Endothelial cell of umbilical vein (primary cell): ENCODE data around the gene LCLAT1. TPM values are rescaled to one million over a fixed set of nuclear protein-coding genes. Genes with fewer than 3 reads are reported as not detected.

ENCODE experiments used
- BruUV-seq: library from RNA; stranded (reverse); fragments of 400-500 nt; replicated peaks from 2 replicates; lab custom pipeline; 2021; lab: Mats Ljungman, UMichigan
- CTCF ChIA-PET: fragments of 300-600, 350-600 bp; sonication (Branson Sonifier 250); formaldehyde crosslinking; loops from one replicate; lab custom pipeline; 2021; ENCODE audit warnings: antibody characterized with exemption, inconsistent platforms; lab: Charles Lee
- POLR2A ChIA-PET: fragments of 300-600, 350-600 bp; sonication (Branson Sonifier 250); formaldehyde crosslinking; loops from one replicate; lab custom pipeline; 2021; ENCODE audit warnings: antibody characterized with exemption, inconsistent platforms; lab: Charles Lee
- DNase-seq: peaks from one replicate; pipeline ENCODE4 v3.0.0-alpha.2; 2011; ENCODE audit warnings: low read depth, low spot score
- FAIRE-seq: peaks from 2 replicates; lab custom pipeline; 2011; peaks lifted over from hg19 to GRCh38; lab: Jason Lieb, UNC
- H2AFZ ChIP-seq: 2 replicates; pipeline ENCODE4 v1.6.0; 2012; ENCODE audit warnings: low read depth, low read length, control low read depth, inconsistent platforms
- H3K27ac ChIP-seq: 2 replicates; pipeline ENCODE4 v1.5.1; 2011; ENCODE audit warnings: low read depth, mild to moderate bottlenecking, control low read depth, low read length, moderate library complexity; ENCODE audit not compliant: insufficient read depth
- H3K27me3 ChIP-seq, 2 experiments: 2 replicates each; pipeline versions ENCODE4 v1.6.0 to v1.6.1; 2011; ENCODE audit warnings: low read length in 2 of 2, mixed read lengths in 1 of 2; ENCODE audit not compliant: control insufficient read depth in 2 of 2, insufficient read depth in 2 of 2
- H3K36me3 ChIP-seq, 2 experiments: 2 replicates in 1 of 2; 3 replicates in 1 of 2; pipeline ENCODE4 v1.5.1; 2011; ENCODE audit warnings: low read length in 2 of 2, mild to moderate bottlenecking in 1 of 2, moderate library complexity in 1 of 2; ENCODE audit not compliant: control insufficient read depth in 2 of 2, insufficient read depth in 2 of 2; ENCODE audit errors: extremely low read depth in 1 of 2
- H3K4me1 ChIP-seq: 3 replicates; pipeline ENCODE4 v1.5.1; 2011; ENCODE audit warnings: mild to moderate bottlenecking, low read length; ENCODE audit not compliant: control insufficient read depth, insufficient read depth; ENCODE audit errors: extremely low read depth
- H3K4me2 ChIP-seq: 2 replicates; pipeline ENCODE4 v1.6.1; 2011; ENCODE audit warnings: low read length, control low read depth, mixed read lengths; ENCODE audit not compliant: insufficient read depth
- H3K4me3 ChIP-seq, 3 experiments: fragments of 200-600 bp in 1 of 3; sonication (generic), shearing (Covaris generic) in 1 of 3; replicated peaks in 1 of 3; 2 replicates each; pipeline ENCODE4 v1.5.1; 2011 to 2016; ENCODE audit warnings: control low read depth in 3 of 3, low read length in 3 of 3, mild to moderate bottlenecking in 2 of 3, inconsistent platforms in 1 of 3, low read depth in 1 of 3, moderate library complexity in 1 of 3; ENCODE audit not compliant: insufficient read depth in 1 of 3
- H3K79me2 ChIP-seq: 2 replicates; pipeline ENCODE4 v1.6.0; 2012; ENCODE audit warnings: low read length, inconsistent platforms; ENCODE audit not compliant: control insufficient read depth, insufficient read depth
- H3K9ac ChIP-seq: replicated peaks from 2 replicates; pipeline ENCODE3; 2011; ENCODE audit warnings: low read length, control low read depth; ENCODE audit not compliant: insufficient read depth; ENCODE audit errors: extremely low read depth
- H3K9me1 ChIP-seq: replicated peaks from 3 replicates; pipeline ENCODE4 v1.6.0; 2011; ENCODE audit warnings: mild to moderate bottlenecking, low read length; ENCODE audit not compliant: control insufficient read depth, insufficient read depth; ENCODE audit errors: extremely low read depth
- H3K9me3 ChIP-seq: replicated peaks from 2 replicates; pipeline ENCODE4 v1.5.1; 2012; ENCODE audit warnings: low read length, inconsistent platforms; ENCODE audit not compliant: control insufficient read depth, insufficient read depth
- H4K20me1 ChIP-seq: replicated peaks from 2 replicates; pipeline ENCODE3; 2011; ENCODE audit warnings: mild to moderate bottlenecking, low read length; ENCODE audit not compliant: control insufficient read depth, insufficient read depth; ENCODE audit errors: extremely low read depth
- CTCF ChIP-seq, 2 donors: IDR thresholded peaks; 1 replicate in 1 of 2; 2 replicates in 1 of 2; pipeline ENCODE4 v1.5.1; 2011; ENCODE audit warnings: low read length in 2 of 2, mild to moderate bottlenecking in 2 of 2, moderate library complexity in 2 of 2, control low read depth in 1 of 2, inconsistent platforms in 1 of 2, low read depth in 1 of 2; ENCODE audit not compliant: insufficient read depth in 1 of 2; ENCODE audit errors: extremely low read depth in 1 of 2
- EZH2 ChIP-seq: IDR thresholded peaks from 2 replicates; pipeline ENCODE4 v1.6.1; 2012; ENCODE audit warnings: borderline replicate concordance, low read depth, mild to moderate bottlenecking, moderate library complexity, low read length, inconsistent platforms; ENCODE audit not compliant: severe bottlenecking
- FOS ChIP-seq: IDR thresholded peaks from 2 replicates; pipeline ENCODE4 v1.6.1; 2011; ENCODE audit warnings: mild to moderate bottlenecking, low read length, moderate library complexity, borderline replicate concordance; ENCODE audit not compliant: insufficient read depth
- GATA2 ChIP-seq: IDR thresholded peaks from 2 replicates; pipeline ENCODE4 v1.7.0; 2011; ENCODE audit warnings: low read depth, mild to moderate bottlenecking, moderate library complexity, mixed read lengths, low read length; ENCODE audit not compliant: insufficient read length, insufficient read depth
- JUN ChIP-seq: IDR thresholded peaks from 2 replicates; pipeline ENCODE4 v1.6.1; 2011; ENCODE audit warnings: borderline replicate concordance, low read depth; ENCODE audit not compliant: insufficient read length, insufficient read depth
- MYC ChIP-seq: IDR thresholded peaks from one replicate; pipeline ENCODE4 v1.6.1; 2011; ENCODE audit warnings: mild to moderate bottlenecking, low read depth, low read length
- POLR2A ChIP-seq: IDR thresholded peaks from 2 replicates; pipeline ENCODE4 v1.6.1; 2012; ENCODE audit warnings: low read depth, mild to moderate bottlenecking, control low read depth, low read length
- POLR2AphosphoS5 ChIP-seq: IDR thresholded peaks from 2 replicates; pipeline ENCODE4 v1.6.1; 2012; ENCODE audit warnings: low read depth, mild to moderate bottlenecking, control low read depth, low read length, moderate library complexity; ENCODE audit not compliant: insufficient read depth
- dilution Hi-C: fragments of 300-500 bp; cut with MboI; formaldehyde crosslinking; loops from one replicate; pipeline ENCODE4 v1.15.0; 2019; ENCODE audit warnings: low sequenced_read_pairs; ENCODE audit not compliant: extremely low pct_ligation_motif_present
- intact Hi-C: fragments of 100-400 bp; cut with micrococcal nuclease; formaldehyde crosslinking; loops from one replicate; pipeline ENCODE4 v1.10.0; 2022
- polyA plus RNA-seq, 4 experiments: library from polyadenylated mRNA; depleted of rRNA in 3 of 4; stranded (reverse) in 3 of 4; unstranded in 1 of 4; fragments of >200 nt; gene quantifications; 2 replicates each; pipeline versions ENCODE4 v1.2.1 to v1.2.3, GENCODE V29; 2011 to 2012; ENCODE audit warnings: missing spikeins in 1 of 4
- total RNA-seq: library from RNA; stranded (reverse); gene quantifications from 2 replicates; pipeline ENCODE4 v1.2.3, GENCODE V29; 2021
- TF ChIP-seq, protein P1 (sequence below): IDR thresholded peaks from 2 replicates; pipeline ENCODE4 v1.6.1; 2011; ENCODE audit not compliant: insufficient read depth, insufficient read length

The LCLAT1 gene
- total and polyA plus RNA-seq, 2 donors (not counting 3 experiments of a cell fraction or from before 2014, with no cell fraction given): 6.1 to 20.8 TPM

DNA sequence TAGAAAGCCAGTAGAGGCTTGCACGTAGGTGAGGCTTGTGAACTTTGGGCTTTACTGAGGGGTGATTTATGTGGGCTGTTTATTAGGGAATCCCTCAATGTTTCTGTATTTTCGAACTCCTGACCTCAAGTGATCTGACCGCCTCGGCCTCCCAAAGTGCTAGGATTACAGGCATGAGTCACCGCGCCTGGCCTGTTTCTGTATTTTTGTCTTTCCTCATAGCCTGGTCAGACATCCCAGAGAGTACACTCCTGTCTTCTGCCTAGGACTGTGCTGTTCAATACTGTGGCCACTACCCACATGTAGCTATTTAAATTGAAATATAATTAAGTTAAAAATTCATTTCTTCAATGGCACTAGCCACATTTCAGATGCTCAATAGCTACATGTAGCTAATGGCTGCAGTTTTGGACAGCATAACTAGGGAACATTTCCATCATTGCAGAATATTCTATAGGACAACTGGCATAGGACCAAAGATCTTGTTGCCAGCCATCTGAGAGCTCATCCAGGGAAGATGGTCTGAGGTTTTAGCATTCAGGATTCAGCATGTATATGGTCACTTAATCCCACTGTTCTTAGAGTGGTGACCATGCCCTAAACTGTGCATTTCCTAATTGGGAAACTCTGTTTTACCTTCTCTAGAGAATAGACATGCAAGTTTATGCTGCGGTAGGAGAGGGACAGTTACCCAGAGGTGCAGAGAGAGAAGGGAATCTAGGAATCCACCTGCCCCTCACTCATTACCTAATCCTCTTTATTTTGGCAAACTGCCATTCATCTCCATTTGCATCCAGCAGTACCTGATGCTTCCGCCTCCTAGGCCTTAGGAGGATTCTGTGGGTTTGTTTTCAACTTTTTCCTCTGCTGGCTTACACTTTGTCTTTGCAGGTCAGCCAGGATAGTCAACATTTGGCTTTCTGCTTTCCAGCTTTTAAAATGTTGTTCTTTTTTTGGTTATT lies 64.4 kb downstream of the LCLAT1 start:
- intact Hi-C loops (loop anchor here (1.0 kb wide), 1 partner anchor 8 kb away; no protein-coding TSS in a partner anchor), dilution Hi-C loops (no loop called here)
- Histone ChIP-seq H3K9ac (no peak overlapping the region), H3K27me3 (no peaks in the 10 kb centered on the region), H3K79me2 (peaks cover 2% of the 10 kb centered on the region), H3K36me3 (no peaks in the 10 kb centered on the region), H2AFZ (no peak overlapping the region), H4K20me1 (no peaks in the 10 kb centered on the region), H3K27ac (no peak overlapping the region), H3K9me1 (no peaks in the 10 kb centered on the region), H3K4me1 (no peaks in the 10 kb centered on the region), H3K4me2 (no peak overlapping the region), H3K9me3 (no peaks in the 10 kb centered on the region), H3K4me3 (no peak overlapping the region)
- POLR2A ChIA-PET: no interaction called here
- TF ChIP-seq POLR2A (no peak), FOS (no peak), MYC (no peak), GATA2 (no peak), EZH2 (no peak), POLR2AphosphoS5 (no peak), JUN (no peak), CTCF (IDR thresholded peaks at IDR 0.05; ENCODE audit: extremely low read depth in 1 of 2, insufficient read depth in 1 of 2, low read depth in 1 of 2, low read length in 2 of 2) (no peak)
- TF ChIP-seq, protein P1, sequence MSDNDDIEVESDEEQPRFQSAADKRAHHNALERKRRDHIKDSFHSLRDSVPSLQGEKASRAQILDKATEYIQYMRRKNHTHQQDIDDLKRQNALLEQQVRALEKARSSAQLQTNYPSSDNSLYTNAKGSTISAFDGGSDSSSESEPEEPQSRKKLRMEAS: no peak
- CTCF ChIA-PET: interaction anchor here (0.8 to 1.3 kb wide), 2 partner anchors 11 to 17 kb away, joined by 3 to 4 read pairs; no protein-coding TSS in a partner anchor
- no peak for FAIRE-seq
- no peak for DNase-seq
- BruUV-seq: no TSS peak
